GM23338 (cell line): ENCODE results near the gene TRIM22. TPM values are rescaled to one million over a fixed set of nuclear protein-coding genes. Genes with fewer than 3 reads are reported as not detected.

Experiments used
- ATAC-seq: fragments of 200-7000 bp; cut with Tn5 transposase; 3 replicates; pipeline ENCODE4 v1.9.1; 2020
- DNase-seq: peaks from one replicate; pipeline ENCODE4 v3.0.0-alpha.2; 2015; ENCODE audit warnings: low spot score
- H2AFZ ChIP-seq: fragments of 200-600 bp; sonication (generic); 2 replicates; pipeline ENCODE4 v1.8.0; 2016; ENCODE audit warnings: antibody characterized with exemption, mild to moderate bottlenecking, moderate library complexity
- H3F3A ChIP-seq: fragments of 200-600 bp; sonication (generic); replicated peaks from 2 replicates; pipeline ENCODE4 v1.8.0; 2017; ENCODE audit warnings: antibody characterized with exemption, mixed run types, low read depth
- H3K27ac ChIP-seq: fragments of 200-600 bp; sonication (generic); 2 replicates; pipeline ENCODE4 v1.6.1; 2016; ENCODE audit warnings: low read depth
- H3K27me3 ChIP-seq: fragments of 200-600 bp; sonication (generic); 2 replicates; pipeline ENCODE4 v1.8.0; 2016; ENCODE audit warnings: mild to moderate bottlenecking, mixed run types, moderate library complexity; ENCODE audit not compliant: insufficient read depth
- H3K36me3 ChIP-seq: fragments of 200-600 bp; sonication (generic); 2 replicates; pipeline ENCODE4 v1.8.0; 2016; ENCODE audit warnings: mild to moderate bottlenecking; ENCODE audit not compliant: insufficient read depth
- H3K4me1 ChIP-seq: fragments of 200-600 bp; sonication (generic); 2 replicates; pipeline ENCODE4 v1.8.0; 2016; ENCODE audit warnings: mild to moderate bottlenecking, moderate library complexity; ENCODE audit not compliant: insufficient read depth
- H3K4me2 ChIP-seq: fragments of 200-600 bp; sonication (generic); 2 replicates; pipeline ENCODE4 v1.7.1; 2017; ENCODE audit warnings: mixed run types
- H3K4me3 ChIP-seq: fragments of 200-600 bp; sonication (generic); 2 replicates; pipeline ENCODE4 v1.6.1; 2016; ENCODE audit warnings: mixed run types
- H3K79me2 ChIP-seq: fragments of 200-600 bp; sonication (generic); replicated peaks from 2 replicates; pipeline ENCODE4 v1.8.0; 2017; ENCODE audit warnings: mild to moderate bottlenecking; ENCODE audit not compliant: insufficient read depth
- H3K9me2 ChIP-seq: fragments of 200-600 bp; sonication (generic); 2 replicates; pipeline ENCODE4 v1.8.0; 2017; ENCODE audit not compliant: insufficient read depth
- H4K20me1 ChIP-seq: fragments of 200-600 bp; sonication (generic); replicated peaks from 2 replicates; pipeline ENCODE4 v1.8.0; 2017; ENCODE audit warnings: mild to moderate bottlenecking; ENCODE audit not compliant: insufficient read depth
- H3K27ac Mint-ChIP-seq: 2 replicates; pipeline ENCODE4 v1.8.0; 2020; ENCODE audit warnings: inconsistent platforms, mild to moderate bottlenecking, moderate library complexity, mixed read lengths
- H3K27me3 Mint-ChIP-seq: 3 replicates; pipeline ENCODE4 v1.8.0; 2022; ENCODE audit warnings: low read depth, mild to moderate bottlenecking, moderate library complexity, mixed read lengths, inconsistent platforms; ENCODE audit not compliant: insufficient read depth, poor library complexity
- H3K36me3 Mint-ChIP-seq: 3 replicates; pipeline ENCODE4 v1.8.0; 2021; ENCODE audit warnings: low read depth, mild to moderate bottlenecking, inconsistent platforms, moderate library complexity, mixed read lengths
- H3K4me1 Mint-ChIP-seq: 3 replicates; pipeline ENCODE4 v1.8.0; 2020; ENCODE audit warnings: mild to moderate bottlenecking, inconsistent platforms, mixed read lengths
- H3K4me3 Mint-ChIP-seq: 3 replicates; pipeline ENCODE4 v1.8.0; 2021; ENCODE audit warnings: moderate library complexity, mild to moderate bottlenecking, inconsistent platforms, mixed read lengths
- H3K9me3 Mint-ChIP-seq: 3 replicates; pipeline ENCODE4 v1.8.0; 2020; ENCODE audit warnings: moderate library complexity, mild to moderate bottlenecking, inconsistent platforms, mixed read lengths
- CREB1 ChIP-seq: fragments of 250-450 bp; sonication (Bioruptor Pico); IDR thresholded peaks from 2 replicates; pipeline ENCODE4 v1.5.0; 2020; ENCODE audit warnings: low read depth, mild to moderate bottlenecking, moderate library complexity
- CTCF ChIP-seq, 2 experiments: fragments of 200-600 bp in 1 of 2; sonication (generic) in 1 of 2; conservative IDR thresholded peaks; 2 replicates each; pipeline versions ENCODE4 v1.5.1 to v1.6.1; 2016 to 2017; ENCODE audit warnings: antibody characterized with exemption in 2 of 2, low read depth in 2 of 2, mild to moderate bottlenecking in 2 of 2, moderate library complexity in 1 of 2
- ETS1 ChIP-seq: IDR thresholded peaks from 2 replicates; pipeline ENCODE4 v1.6.1; 2016; ENCODE audit warnings: antibody characterized with exemption
- EZH2 ChIP-seq: fragments of 200-600 bp; sonication (generic); IDR thresholded peaks from one replicate; pipeline ENCODE4 v1.8.0; 2017; ENCODE audit warnings: antibody characterized with exemption, mild to moderate bottlenecking, low read depth; ENCODE audit not compliant: unreplicated experiment
- EZH2phosphoT487 ChIP-seq: fragments of 200-600 bp; sonication (generic); IDR thresholded peaks from one replicate; pipeline ENCODE4 v1.8.1; 2018; ENCODE audit warnings: antibody characterized with exemption; ENCODE audit not compliant: unreplicated experiment
- JUNB ChIP-seq: IDR thresholded peaks from one replicate; pipeline ENCODE4 v1.6.1; 2016; ENCODE audit warnings: antibody characterized with exemption; ENCODE audit not compliant: unreplicated experiment
- NANOG ChIP-seq: IDR thresholded peaks from 2 replicates; pipeline ENCODE4 v1.6.1; 2016; ENCODE audit warnings: antibody characterized with exemption, borderline replicate concordance
- POLR2AphosphoS5 ChIP-seq: IDR thresholded peaks from 2 replicates; pipeline ENCODE4 v1.6.1; 2016; ENCODE audit warnings: antibody characterized with exemption, low read depth
- REST ChIP-seq: IDR thresholded peaks from one replicate; pipeline ENCODE4 v1.6.1; 2018; ENCODE audit warnings: antibody characterized with exemption; ENCODE audit not compliant: unreplicated experiment
- STAT1 ChIP-seq: IDR thresholded peaks from one replicate; pipeline ENCODE4 v1.6.1; 2016; ENCODE audit warnings: antibody characterized with exemption; ENCODE audit not compliant: unreplicated experiment
- ZNF114 ChIP-seq: fragments of 250-450 bp; sonication (Bioruptor Pico); IDR thresholded peaks from 2 replicates; pipeline ENCODE4 v1.5.0; 2020; ENCODE audit warnings: mild to moderate bottlenecking, moderate library complexity
- ZNF331 ChIP-seq: fragments of 250-450 bp; sonication (Bioruptor Pico); IDR thresholded peaks from 2 replicates; pipeline ENCODE4 v1.5.0; 2020; ENCODE audit warnings: low read depth, mild to moderate bottlenecking, moderate library complexity
- ZNF462 ChIP-seq: fragments of 250-450 bp; sonication (Bioruptor Pico); IDR thresholded peaks from 2 replicates; pipeline ENCODE4 v1.5.0; 2020; ENCODE audit warnings: mild to moderate bottlenecking, moderate library complexity
- polyA plus RNA-seq: library from polyadenylated mRNA; unstranded; fragments of >200 nt; fragmentation: Nextera tagmentation; extraction: Ambion mirVana; gene quantifications from 2 replicates; pipeline ENCODE4 v1.2.1, GENCODE V29; 2016
- total RNA-seq: library from RNA; depleted of rRNA; stranded (reverse); fragments of >200 nt; shearing (Covaris generic); gene quantifications from 2 replicates; pipeline ENCODE4 v1.2.3, GENCODE V29; 2014

Gene TRIM22
- total and polyA plus RNA-seq, 2 experiments from 2014 or later = 23.9 to 41.1 TPM

- TF ChIP-seq ZNF462 = no peak
- no peak for TF ChIP-seq ZNF114 (CRISPR knock-in tag)
- no peak for TF ChIP-seq NANOG
- TF ChIP-seq JUNB = no peak
- TF ChIP-seq CREB1 (CRISPR knock-in tag) = no peak
- no peak for TF ChIP-seq ETS1
- TF ChIP-seq REST = no peak
- no peak for TF ChIP-seq CTCF (conservative IDR thresholded peaks at IDR 0.05; ENCODE audit: low read depth in 2 of 2)
- no peak for TF ChIP-seq EZH2
- TF ChIP-seq STAT1 = no peak
- TF ChIP-seq EZH2phosphoT487 = no peak
- no peak for TF ChIP-seq POLR2AphosphoS5
- no peak for TF ChIP-seq ZNF331 (CRISPR knock-in tag)
- no peaks in the 10 kb centered on the region for H3K79me2 ChIP-seq
- ATAC-seq (no peak), DNase-seq (no peak)
- H3K36me3 ChIP-seq = no peaks in the 10 kb centered on the region
- H3K4me1 Mint-ChIP-seq = no peaks in the 10 kb centered on the region
- H3K27ac Mint-ChIP-seq = no peak within 1 kb of the TSS
- H2AFZ ChIP-seq = no peak within 1 kb of the TSS
- no peaks in the 10 kb centered on the region for H3K4me1 ChIP-seq
- H3F3A ChIP-seq = no peaks in the 10 kb centered on the region
- H3K36me3 Mint-ChIP-seq = no peaks in the 10 kb centered on the region
- no peak within 1 kb of the TSS for H3K4me3 Mint-ChIP-seq
- no peak within 1 kb of the TSS for H3K4me3 ChIP-seq
- H3K27me3 ChIP-seq = no peaks in the 10 kb centered on the region
- no peak within 1 kb of the TSS for H3K4me2 ChIP-seq
- no peak within 1 kb of the TSS for H3K27ac ChIP-seq
- H3K9me2 ChIP-seq = 0 out of 2 replicates have a peak, but pooled peaks cover 6% of the 10 kb centered on the region
- no peaks in the 10 kb centered on the region for H4K20me1 ChIP-seq
- no peaks in the 10 kb centered on the region for H3K9me3 Mint-ChIP-seq
- H3K27me3 Mint-ChIP-seq = no peaks in the 10 kb centered on the region
Observed at GRCh38 chr11:5753943-5754342, 64.4 kb downstream of the TRIM22 start, which contains the start of gene OR52N4. TSS of gene OR52N4 (plus strand) at chr11:5754243. CDS start at chr11:5754741, 498 bp downstream.
